Upper lobe of right lung (tissue), 1 donor: ENCODE data around the gene ZNF525. TPM values are rescaled to one million over a fixed set of nuclear protein-coding genes. Genes with fewer than 3 reads are reported as not detected.
"Not testable (repeated sequence)": the region's sequence is repeated elsewhere in the genome, so short reads cannot be mapped to it uniquely, and the experiment has no call there.

Source experiments
- ATAC-seq: fragments of 200-7000 bp; cut with Tn5 transposase; one replicate; pipeline ENCODE4 v1.9.1; 2020; ENCODE audit warnings: mild to moderate bottlenecking, moderate library complexity
- DNase-seq: peaks from one replicate; pipeline ENCODE4 v3.0.0-alpha.2; 2020
- H3K27ac ChIP-seq: fragments of 200-600 bp; one replicate; pipeline ENCODE4 v1.8.0; 2022
- H3K27me3 ChIP-seq: fragments of 200-600 bp; one replicate; pipeline ENCODE4 v1.8.0; 2022; ENCODE audit warnings: mild to moderate bottlenecking
- H3K36me3 ChIP-seq: fragments of 200-600 bp; one replicate; pipeline ENCODE4 v1.8.0; 2022
- H3K4me1 ChIP-seq: fragments of 200-600 bp; one replicate; pipeline ENCODE4 v1.8.0; 2022
- H3K4me3 ChIP-seq: fragments of 200-600 bp; one replicate; pipeline ENCODE4 v1.8.0; 2022; ENCODE audit warnings: mild to moderate bottlenecking
- H3K9me3 ChIP-seq: fragments of 200-600 bp; one replicate; pipeline ENCODE4 v1.8.0; 2022
- intact Hi-C: fragments of 100-400 bp; cut with DNase I; formaldehyde crosslinking; loops from one replicate; pipeline ENCODE4 v1.11.0; 2022
- total RNA-seq: library from RNA; stranded (reverse); fragmentation: NEBNext Ultra II Directional; extraction: Animal tissue kit (Norgen Biotek cat#: 25700); gene quantifications from one replicate; pipeline ENCODE4 v1.2.1, GENCODE V29; 2021
- TF ChIP-seq, protein P1 (sequence below): fragments of 200-600 bp; IDR thresholded peaks from one replicate; pipeline ENCODE4 v1.8.0; 2022; ENCODE audit warnings: antibody characterized with exemption
- donor health status: DM: no; HTN: yes; CAD: no; lungs with severe emphysema.

Gene ZNF525
- total RNA-seq, 1 donor from 2014 or later = 9.4 TPM

DNA sequence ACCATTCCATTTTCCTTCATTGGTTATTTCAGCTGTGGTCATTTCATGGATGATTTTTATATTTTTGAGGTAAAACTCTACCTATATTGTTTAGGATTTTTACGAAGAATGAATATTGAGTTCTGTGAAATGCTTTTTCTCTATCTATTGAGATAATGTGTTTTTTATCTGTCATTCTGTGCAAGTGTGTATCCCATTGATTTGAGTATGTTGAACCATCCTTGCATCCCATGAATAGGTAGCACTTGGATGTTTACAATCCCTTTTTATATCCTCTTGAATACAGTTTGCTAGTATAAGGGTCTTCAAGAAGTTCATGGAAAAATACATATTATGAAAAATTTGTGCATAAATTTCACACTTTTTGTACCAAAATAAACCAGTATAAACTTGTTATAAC is 9.8 kb upstream of the ZNF525 start:
- ATAC-seq = no peak
- peaks cover 69% of the 10 kb centered on the region for H3K9me3 ChIP-seq

DNA sequence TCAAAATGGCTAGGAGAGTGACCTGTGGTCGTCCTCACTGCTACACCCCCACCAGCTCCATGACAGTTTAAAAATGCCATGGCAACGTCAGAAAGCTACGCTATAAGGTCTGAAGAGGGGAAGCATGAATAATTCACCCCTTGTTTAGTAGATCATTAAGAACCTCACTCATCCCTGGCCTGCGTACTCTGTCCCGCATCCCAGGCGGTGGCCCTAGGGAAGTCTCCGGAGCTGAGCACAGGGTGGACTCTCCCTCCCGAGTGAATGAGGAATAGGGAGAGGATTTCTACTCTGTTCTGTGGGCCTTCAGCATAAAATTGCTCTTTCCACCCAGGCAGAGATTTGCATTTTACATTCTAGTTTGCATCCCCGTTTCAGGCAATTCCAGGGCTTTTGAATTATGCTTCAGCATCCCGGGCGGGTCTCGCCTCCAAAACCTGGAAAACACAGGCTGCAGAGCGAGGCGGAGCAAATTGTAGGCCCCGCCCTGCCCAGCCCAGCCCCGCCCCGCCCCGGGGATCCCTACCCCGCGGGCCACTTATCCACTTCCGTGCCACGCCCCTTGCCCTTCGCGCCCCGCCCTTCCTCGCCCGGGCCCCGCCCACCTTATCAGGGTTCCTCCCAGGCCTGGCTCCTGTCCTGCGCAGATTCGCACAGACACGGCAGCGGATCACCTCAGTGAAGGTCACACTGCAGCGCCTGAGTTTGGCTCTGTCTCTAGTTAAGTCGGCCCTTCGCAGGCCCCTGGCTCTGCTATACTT is 7.5 kb upstream of the ZNF525 start:
- ATAC-seq (no peak), DNase-seq (no peak)
- TF ChIP-seq, protein P1, sequence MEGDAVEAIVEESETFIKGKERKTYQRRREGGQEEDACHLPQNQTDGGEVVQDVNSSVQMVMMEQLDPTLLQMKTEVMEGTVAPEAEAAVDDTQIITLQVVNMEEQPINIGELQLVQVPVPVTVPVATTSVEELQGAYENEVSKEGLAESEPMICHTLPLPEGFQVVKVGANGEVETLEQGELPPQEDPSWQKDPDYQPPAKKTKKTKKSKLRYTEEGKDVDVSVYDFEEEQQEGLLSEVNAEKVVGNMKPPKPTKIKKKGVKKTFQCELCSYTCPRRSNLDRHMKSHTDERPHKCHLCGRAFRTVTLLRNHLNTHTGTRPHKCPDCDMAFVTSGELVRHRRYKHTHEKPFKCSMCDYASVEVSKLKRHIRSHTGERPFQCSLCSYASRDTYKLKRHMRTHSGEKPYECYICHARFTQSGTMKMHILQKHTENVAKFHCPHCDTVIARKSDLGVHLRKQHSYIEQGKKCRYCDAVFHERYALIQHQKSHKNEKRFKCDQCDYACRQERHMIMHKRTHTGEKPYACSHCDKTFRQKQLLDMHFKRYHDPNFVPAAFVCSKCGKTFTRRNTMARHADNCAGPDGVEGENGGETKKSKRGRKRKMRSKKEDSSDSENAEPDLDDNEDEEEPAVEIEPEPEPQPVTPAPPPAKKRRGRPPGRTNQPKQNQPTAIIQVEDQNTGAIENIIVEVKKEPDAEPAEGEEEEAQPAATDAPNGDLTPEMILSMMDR = no peak
- no peaks in the 10 kb centered on the region for H3K36me3 ChIP-seq
- no peaks in the 10 kb centered on the region for H3K27me3 ChIP-seq
- H3K4me1 ChIP-seq = no peaks in the 10 kb centered on the region
- peaks cover 46% of the 10 kb centered on the region for H3K9me3 ChIP-seq
- H3K4me3 ChIP-seq = no peak overlapping the region
- no peak overlapping the region for H3K27ac ChIP-seq
- intact Hi-C loops = no loop called here

More for the DNA sequence above, 9.8 kb upstream of the ZNF525 start:
- H3K27me3 ChIP-seq = no peaks in the 10 kb centered on the region
- no peak overlapping the region for H3K4me3 ChIP-seq
- DNase-seq = no peak
- intact Hi-C loops = no loop called here
- no peaks in the 10 kb centered on the region for H3K4me1 ChIP-seq
- H3K36me3 ChIP-seq = peaks cover 12% of the 10 kb centered on the region
- no peak overlapping the region for H3K27ac ChIP-seq
- TF ChIP-seq, protein P1 = no peak

DNA sequence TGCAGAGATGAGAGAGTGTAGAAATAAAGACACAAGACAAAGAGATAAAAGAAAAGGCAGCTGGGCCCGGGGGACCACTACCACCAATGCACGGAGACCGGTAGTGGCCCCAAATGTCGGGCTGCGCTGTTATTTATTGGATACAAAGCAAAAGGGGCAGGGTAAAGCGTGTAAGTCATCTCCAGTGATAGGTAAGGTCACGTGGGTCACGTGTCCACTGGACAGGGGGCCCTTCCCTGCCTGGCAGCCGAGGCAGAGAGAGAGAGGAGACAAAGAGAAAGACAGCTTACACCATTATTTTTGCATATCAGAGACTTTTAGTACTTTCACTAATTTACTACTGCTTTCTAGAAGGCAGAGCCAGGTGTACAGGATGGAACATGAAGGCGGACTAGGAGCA is 5.4 kb upstream of the ZNF525 start:
- H3K4me3 ChIP-seq, DNase-seq, intact Hi-C loops, ATAC-seq, H3K36me3 ChIP-seq, H3K4me1 ChIP-seq, H3K27me3 ChIP-seq, H3K27ac ChIP-seq: not testable (repeated sequence)
- peaks cover 25% of the 10 kb centered on the region for H3K9me3 ChIP-seq

DNA sequence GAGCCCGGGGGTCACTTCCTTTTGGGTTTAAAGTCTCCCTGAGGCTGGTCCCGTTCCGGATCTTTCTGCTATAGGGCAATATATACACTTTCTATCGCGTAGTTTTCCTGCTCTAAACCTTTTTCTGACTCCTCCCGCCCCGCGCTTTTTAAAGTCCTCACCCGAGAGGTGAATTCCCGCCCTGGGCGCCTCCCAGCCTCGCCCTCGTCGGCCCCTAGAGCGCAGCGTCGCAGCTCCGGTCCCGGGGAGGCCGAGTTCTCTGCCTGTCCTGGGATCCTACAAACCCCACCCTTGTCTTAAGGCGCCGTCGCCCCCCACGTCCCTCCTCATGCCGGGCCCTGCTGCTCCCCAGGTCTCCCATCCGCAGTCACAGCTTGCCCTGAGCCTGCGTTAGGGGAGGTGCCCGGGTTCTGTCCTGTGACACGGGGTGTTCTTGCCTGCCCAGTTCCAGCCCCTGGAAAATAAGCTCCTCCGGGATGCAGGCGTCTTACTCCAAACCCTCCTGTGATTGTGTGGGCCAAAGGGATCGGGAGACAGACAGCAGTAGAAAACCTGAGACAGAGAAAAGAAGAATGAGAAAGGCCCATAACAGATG is 491 bp downstream of the ZNF525 start:
- ATAC-seq (peak; percentile 58), DNase-seq (no peak)
- intact Hi-C loops = no loop called here

DNA sequence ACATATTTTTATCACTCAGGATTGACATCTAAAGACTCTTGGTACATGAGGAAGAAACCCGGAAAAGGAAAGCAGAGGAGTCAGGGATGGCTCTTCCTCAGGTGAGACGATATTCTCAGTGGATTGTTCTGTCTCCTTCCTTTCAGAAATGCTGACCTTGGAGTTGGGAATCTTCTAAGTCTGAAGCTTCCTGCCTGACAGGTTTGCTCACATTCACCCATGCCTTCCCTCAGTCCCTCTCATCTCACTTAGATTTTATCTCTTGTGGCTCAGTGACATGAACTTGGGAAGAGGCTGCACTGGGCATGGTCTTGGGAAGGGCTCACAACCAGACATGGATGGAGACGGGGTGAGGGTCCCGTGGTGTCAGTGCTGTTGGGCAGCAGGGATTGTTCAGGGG is 6.7 kb downstream of the ZNF525 start:
- intact Hi-C loops = no loop called here
- H3K27me3 ChIP-seq = no peaks in the 10 kb centered on the region
- no peaks in the 10 kb centered on the region for H3K4me1 ChIP-seq
- no peak overlapping the region for H3K27ac ChIP-seq
- peaks cover 23% of the 10 kb centered on the region for H3K36me3 ChIP-seq
- ATAC-seq = no peak
- DNase-seq = no peak
- no peak overlapping the region for H3K4me3 ChIP-seq
- H3K9me3 ChIP-seq = no peaks in the 10 kb centered on the region
- TF ChIP-seq, protein P1 = no peak

More for the DNA sequence above, 491 bp downstream of the ZNF525 start:
- no peaks in the 10 kb centered on the region for H3K9me3 ChIP-seq
- peak overlapping the region; percentile 61 for H3K27ac ChIP-seq
- TF ChIP-seq, protein P1 = no peak
- H3K27me3 ChIP-seq = no peaks in the 10 kb centered on the region
- peaks cover 6% of the 10 kb centered on the region for H3K4me1 ChIP-seq
- peak overlapping the region; percentile 85 for H3K4me3 ChIP-seq
- no peaks in the 10 kb centered on the region for H3K36me3 ChIP-seq

DNA sequence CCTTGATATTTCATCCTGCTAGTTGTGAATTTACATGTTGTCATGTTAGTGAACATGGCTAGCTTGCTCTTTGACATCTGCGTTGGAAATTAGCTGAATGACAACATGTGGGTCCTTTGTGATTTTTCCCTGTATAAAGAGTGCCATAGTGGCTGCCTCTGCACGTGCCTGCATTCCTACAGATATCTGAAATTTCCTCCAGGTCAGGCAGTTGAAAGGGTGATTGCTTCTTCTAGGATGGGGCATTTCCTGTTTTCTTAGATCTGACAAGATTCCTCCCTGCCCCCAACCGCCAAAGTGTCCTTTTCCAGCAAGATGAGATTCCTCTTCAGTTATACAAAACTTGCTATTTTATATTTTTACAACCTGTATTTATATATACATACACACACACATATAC is 8.8 kb downstream of the ZNF525 start:
- TF ChIP-seq, protein P1 = no peak
- Histone ChIP-seq H3K4me1 (no peaks in the 10 kb centered on the region), H3K27me3 (no peaks in the 10 kb centered on the region), H3K4me3 (no peak overlapping the region), H3K27ac (no peak overlapping the region), H3K36me3 (peaks cover 38% of the 10 kb centered on the region), H3K9me3 (peaks cover 3% of the 10 kb centered on the region)
- DNase-seq = no peak
- intact Hi-C loops = no loop called here
- no peak for ATAC-seq
